ENCODE measurements around the gene ATP13A3. TPM values are rescaled to one million over a fixed set of nuclear protein-coding genes. Genes with fewer than 3 reads are reported as not detected.

ATP13A3 gene
- total and polyA plus RNA-seq, 11 donors: 26.6 to 237 (median 105) TPM

DNA sequence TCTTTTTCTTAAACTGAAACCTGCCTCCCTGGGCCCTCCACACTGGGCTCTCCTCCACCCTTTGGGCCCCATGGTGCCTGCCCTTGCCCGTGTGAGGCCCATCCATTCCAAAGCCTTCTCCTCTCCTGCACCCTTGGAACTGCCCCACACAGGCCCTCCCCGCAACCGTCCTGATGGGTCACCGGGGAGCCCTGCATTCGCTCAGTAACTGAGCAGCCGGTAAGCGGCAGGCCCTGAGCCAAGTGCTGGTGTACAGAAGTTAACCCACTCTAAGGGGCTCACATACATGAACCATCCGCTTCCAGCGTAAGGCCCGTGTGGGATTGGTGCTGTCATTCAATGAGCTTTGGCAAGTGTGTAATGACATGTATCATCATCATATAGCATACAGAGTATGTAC is 111.9 kb downstream of the ATP13A3 start:
- TF ChIP-seq CTCF (IDR thresholded peaks at IDR 0.05): no peak
- TF ChIP-seq POLR2A (IDR thresholded peaks at IDR 0.05): no peak
- no peak overlapping the region for H3K4me3 ChIP-seq
- H3K36me3 ChIP-seq: no peaks in the 10 kb centered on the region
- no peaks in the 10 kb centered on the region for H3K4me1 ChIP-seq
- DNase-seq (no peak), ATAC-seq (no peak)
- peaks cover 0 to 19% (median 0%) of the 10 kb centered on the region in 9 donors for H3K27me3 ChIP-seq
- intact Hi-C loops (cut with DNase I): no loop called here
- 75 to 89% (median 85%) methylated on average over 10 of the region's 10 CpGs for WGBS, 4 donors
- no peaks in the 10 kb centered on the region for H3K9me3 ChIP-seq
- H3K27ac ChIP-seq: no peak overlapping the region

DNA sequence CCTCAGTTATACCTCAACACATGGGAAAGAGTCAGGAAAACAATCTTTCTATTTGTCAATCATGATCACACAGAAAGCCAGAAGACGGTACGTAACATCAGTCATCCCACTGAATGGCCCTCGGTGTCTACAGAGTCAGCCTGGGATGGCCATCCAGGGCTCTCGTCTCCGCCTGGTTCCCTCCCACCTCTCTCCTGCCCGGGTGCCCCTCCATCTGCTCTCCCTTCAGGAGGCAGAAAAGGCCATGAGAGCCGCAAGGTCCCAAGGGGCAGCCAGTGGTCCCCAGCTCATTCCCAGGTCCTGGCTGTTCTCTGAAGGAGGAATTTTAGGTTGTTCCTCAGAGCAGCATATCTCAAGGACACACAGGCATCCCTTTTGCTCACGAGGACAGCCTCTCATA is 112.9 kb downstream of the ATP13A3 start:
- 71 to 81% (median 77%) methylated on average over 8 of the region's 8 CpGs for WGBS, 4 donors
- intact Hi-C loops (cut with DNase I): no loop called here
- H3K27ac ChIP-seq: no peak overlapping the region
- DNase-seq: no peak
- TF ChIP-seq POLR2A (IDR thresholded peaks at IDR 0.05) (no peak), CTCF (IDR thresholded peaks at IDR 0.05) (no peak)
- H3K27me3 ChIP-seq: peaks cover 0 to 20% (median 4%) of the 10 kb centered on the region in 9 donors
- no peaks in the 10 kb centered on the region for H3K9me3 ChIP-seq
- H3K36me3 ChIP-seq: no peaks in the 10 kb centered on the region
- ATAC-seq: no peak
- peaks cover 0 to 4% (median 0%) of the 10 kb centered on the region in 12 donors for H3K4me1 ChIP-seq
- no peak overlapping the region for H3K4me3 ChIP-seq

DNA sequence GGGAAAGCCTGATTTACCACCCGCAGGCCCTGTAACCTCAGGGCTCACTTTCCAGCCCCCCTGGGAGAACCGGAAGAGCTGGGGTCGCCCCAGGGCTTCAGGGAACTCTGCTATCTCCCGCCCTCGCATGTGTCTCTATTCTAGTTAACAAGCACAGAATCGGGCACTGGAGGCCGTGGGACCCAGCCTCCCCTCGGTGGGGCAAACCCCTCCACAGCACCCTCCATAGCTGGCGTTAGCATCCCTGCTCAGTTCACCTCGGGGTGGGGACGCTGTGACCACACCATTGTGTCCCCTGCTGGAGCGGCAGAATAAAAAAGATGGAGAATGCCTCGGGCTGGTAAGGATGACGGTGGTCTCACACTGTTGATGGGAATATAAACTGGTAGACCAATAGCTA is 113.8 kb downstream of the ATP13A3 start:
- peaks cover 0 to 20% (median 4%) of the 10 kb centered on the region in 9 donors for H3K27me3 ChIP-seq
- no peaks in the 10 kb centered on the region for H3K9me3 ChIP-seq
- no peaks in the 10 kb centered on the region for H3K36me3 ChIP-seq
- ATAC-seq (no peak), DNase-seq (no peak)
- peaks cover 0 to 9% (median 0%) of the 10 kb centered on the region in 12 donors for H3K4me1 ChIP-seq
- intact Hi-C loops (cut with DNase I): no loop called here
- H3K27ac ChIP-seq: no peak overlapping the region
- no peak for TF ChIP-seq POLR2A (IDR thresholded peaks at IDR 0.05)
- TF ChIP-seq CTCF (IDR thresholded peaks at IDR 0.05): no peak
- H3K4me3 ChIP-seq: no peak overlapping the region
- 81 to 94% (median 92%) methylated on average over 14 of the region's 14 CpGs for WGBS, 4 donors

DNA sequence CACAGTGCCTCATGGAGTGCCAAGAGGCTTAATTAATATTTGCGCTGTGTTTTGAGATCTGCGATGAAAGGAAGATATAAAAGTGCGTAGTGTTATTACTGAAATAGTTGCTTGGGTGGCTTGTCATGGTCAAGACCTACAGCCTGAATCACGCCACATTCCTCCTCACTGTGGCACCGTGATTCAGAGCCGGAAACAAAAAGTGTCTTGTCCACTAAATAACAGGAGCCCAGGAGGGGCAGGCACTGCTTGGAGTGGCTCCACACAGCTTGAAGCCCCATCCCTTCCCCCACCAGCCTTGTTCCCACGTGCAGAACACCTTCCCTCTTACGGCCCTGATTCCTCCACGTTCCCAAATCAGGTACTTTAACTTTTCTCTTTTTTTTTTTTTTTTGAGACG is 116.0 kb downstream of the ATP13A3 start:
- ATAC-seq (no peak), DNase-seq (no peak)
- H3K36me3 ChIP-seq: no peaks in the 10 kb centered on the region
- intact Hi-C loops (cut with DNase I): no loop called here
- peaks cover 0 to 17% (median 3%) of the 10 kb centered on the region in 9 donors for H3K27me3 ChIP-seq
- WGBS, 4 donors: 75 to 90% (median 86%) methylated on average over 10 of the region's 10 CpGs
- H3K9me3 ChIP-seq: no peaks in the 10 kb centered on the region
- H3K4me3 ChIP-seq: no peak overlapping the region
- peaks cover 0 to 9% (median 0%) of the 10 kb centered on the region in 12 donors for H3K4me1 ChIP-seq
- TF ChIP-seq CTCF (IDR thresholded peaks at IDR 0.05): no peak
- TF ChIP-seq POLR2A (IDR thresholded peaks at IDR 0.05): no peak
- no peak overlapping the region for H3K27ac ChIP-seq

Data from heart left ventricle (tissue), 16 donors.